BJ (cell line): ENCODE results near the gene ZSCAN2. TPM values are rescaled to one million over a fixed set of nuclear protein-coding genes. Genes with fewer than 3 reads are reported as not detected.
A peak's percentile ranks its signal among the peaks of the same experiment; 100 is the strongest.

Experiments
- CTCF ChIA-PET: fragments of 350-600 bp; formaldehyde crosslinking; extraction: SDS; loops from one replicate; lab custom pipeline; 2021; ENCODE audit warnings: antibody characterized with exemption, inconsistent platforms; lab: Yijun Ruan, JAX
- POLR2A ChIA-PET: fragments of 300-600 bp; sonication (Branson Sonifier 250); formaldehyde crosslinking; extraction: SDS; loops from one replicate; lab custom pipeline; 2021; ENCODE audit warnings: antibody characterized with exemption; lab: Charles Lee
- DNase-seq: peaks from one replicate; pipeline ENCODE4 v3.0.0-alpha.2; 2011; ENCODE audit warnings: low read depth
- H3K27me3 ChIP-seq: 2 replicates; pipeline ENCODE4 v1.6.0; 2011; ENCODE audit warnings: low read length; ENCODE audit not compliant: control insufficient read depth, insufficient read depth
- H3K36me3 ChIP-seq: 2 replicates; pipeline ENCODE4 v1.5.1; 2011; ENCODE audit warnings: low read length; ENCODE audit not compliant: control insufficient read depth, insufficient read depth
- H3K4me3 ChIP-seq: 2 replicates; pipeline ENCODE4 v1.5.1; 2011; ENCODE audit warnings: low read depth, mild to moderate bottlenecking, control low read depth, low read length
- polyA plus RNA-seq: library from polyadenylated mRNA; depleted of rRNA; stranded (reverse); fragments of >200 nt; gene quantifications from 2 replicates; pipeline ENCODE4 v1.2.3, GENCODE V29; 2011
- TF ChIP-seq, protein P1 (sequence below): IDR thresholded peaks from 2 replicates; pipeline ENCODE4 v1.5.1; 2011; ENCODE audit warnings: low read depth, mild to moderate bottlenecking, control low read depth, inconsistent platforms, low read length, moderate library complexity; ENCODE audit not compliant: insufficient read depth

The ZSCAN2 gene
- polyA plus RNA-seq, 1 experiment: 6.3 TPM

- DNase-seq: no peak
- no peaks in the 10 kb centered on the region for H3K36me3 ChIP-seq
- H3K27me3 ChIP-seq: no peaks in the 10 kb centered on the region; the same call in none of the 2 replicates
- H3K4me3 ChIP-seq: no peak overlapping the region
- CTCF ChIA-PET: interaction anchor here (2.6 to 3.0 kb wide), 2 partner anchors 11 to 16 kb away, joined by 14 to 34 read pairs; no protein-coding TSS in a partner anchor
- TF ChIP-seq, protein P1, sequence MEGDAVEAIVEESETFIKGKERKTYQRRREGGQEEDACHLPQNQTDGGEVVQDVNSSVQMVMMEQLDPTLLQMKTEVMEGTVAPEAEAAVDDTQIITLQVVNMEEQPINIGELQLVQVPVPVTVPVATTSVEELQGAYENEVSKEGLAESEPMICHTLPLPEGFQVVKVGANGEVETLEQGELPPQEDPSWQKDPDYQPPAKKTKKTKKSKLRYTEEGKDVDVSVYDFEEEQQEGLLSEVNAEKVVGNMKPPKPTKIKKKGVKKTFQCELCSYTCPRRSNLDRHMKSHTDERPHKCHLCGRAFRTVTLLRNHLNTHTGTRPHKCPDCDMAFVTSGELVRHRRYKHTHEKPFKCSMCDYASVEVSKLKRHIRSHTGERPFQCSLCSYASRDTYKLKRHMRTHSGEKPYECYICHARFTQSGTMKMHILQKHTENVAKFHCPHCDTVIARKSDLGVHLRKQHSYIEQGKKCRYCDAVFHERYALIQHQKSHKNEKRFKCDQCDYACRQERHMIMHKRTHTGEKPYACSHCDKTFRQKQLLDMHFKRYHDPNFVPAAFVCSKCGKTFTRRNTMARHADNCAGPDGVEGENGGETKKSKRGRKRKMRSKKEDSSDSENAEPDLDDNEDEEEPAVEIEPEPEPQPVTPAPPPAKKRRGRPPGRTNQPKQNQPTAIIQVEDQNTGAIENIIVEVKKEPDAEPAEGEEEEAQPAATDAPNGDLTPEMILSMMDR: no peak
- POLR2A ChIA-PET: no interaction called here
Observed at GRCh38 chr15:84586696-84587095, 14.1 kb upstream of the ZSCAN2 start.

GRCh38 chr15:84588053-84588874, 12.5 kb upstream of the ZSCAN2 start:
- CTCF ChIA-PET: interaction anchor here (0.6 to 3.0 kb wide), 29 partner anchors 9 to 722 kb away, joined by 3 to 34 read pairs (median 4); partner anchors contain the start of genes SEC11A and ZSCAN2
- TF ChIP-seq, protein P1: peak; percentile 85
- H3K27me3 ChIP-seq: peaks cover 2% of the 10 kb centered on the region
- no peaks in the 10 kb centered on the region for H3K36me3 ChIP-seq
- POLR2A ChIA-PET: no interaction called here
- no peak for DNase-seq
- H3K4me3 ChIP-seq: peak overlapping the region; percentile 39

- DNase-seq: no peak
- CTCF ChIA-PET: interaction anchor here (2.0 to 2.3 kb wide), 2 partner anchors 338 to 454 kb away, joined by 6 to 10 read pairs; no protein-coding TSS in a partner anchor
Observed at GRCh38 chr15:84590406-84590805, 10.4 kb upstream of the ZSCAN2 start.

GRCh38 chr15:84591815-84592214, 9.0 kb upstream of the ZSCAN2 start:
- no peak overlapping the region for H3K4me3 ChIP-seq
- H3K36me3 ChIP-seq: no peaks in the 10 kb centered on the region
- TF ChIP-seq, protein P1: no peak
- H3K27me3 ChIP-seq: peaks cover 7% of the 10 kb centered on the region
- CTCF ChIA-PET: interaction anchor here (0.9 to 2.3 kb wide), 6 partner anchors 21 to 453 kb away, joined by 3 to 10 read pairs (median 4); no protein-coding TSS in a partner anchor
- POLR2A ChIA-PET: no interaction called here
- DNase-seq: no peak

More at GRCh38 chr15:84590406-84590805, 10.4 kb upstream of the ZSCAN2 start:
- Histone ChIP-seq H3K27me3 (peaks cover 5% of the 10 kb centered on the region), H3K36me3 (no peaks in the 10 kb centered on the region), H3K4me3 (no peak overlapping the region)
- POLR2A ChIA-PET: no interaction called here
- TF ChIP-seq, protein P1: no peak

DNA sequence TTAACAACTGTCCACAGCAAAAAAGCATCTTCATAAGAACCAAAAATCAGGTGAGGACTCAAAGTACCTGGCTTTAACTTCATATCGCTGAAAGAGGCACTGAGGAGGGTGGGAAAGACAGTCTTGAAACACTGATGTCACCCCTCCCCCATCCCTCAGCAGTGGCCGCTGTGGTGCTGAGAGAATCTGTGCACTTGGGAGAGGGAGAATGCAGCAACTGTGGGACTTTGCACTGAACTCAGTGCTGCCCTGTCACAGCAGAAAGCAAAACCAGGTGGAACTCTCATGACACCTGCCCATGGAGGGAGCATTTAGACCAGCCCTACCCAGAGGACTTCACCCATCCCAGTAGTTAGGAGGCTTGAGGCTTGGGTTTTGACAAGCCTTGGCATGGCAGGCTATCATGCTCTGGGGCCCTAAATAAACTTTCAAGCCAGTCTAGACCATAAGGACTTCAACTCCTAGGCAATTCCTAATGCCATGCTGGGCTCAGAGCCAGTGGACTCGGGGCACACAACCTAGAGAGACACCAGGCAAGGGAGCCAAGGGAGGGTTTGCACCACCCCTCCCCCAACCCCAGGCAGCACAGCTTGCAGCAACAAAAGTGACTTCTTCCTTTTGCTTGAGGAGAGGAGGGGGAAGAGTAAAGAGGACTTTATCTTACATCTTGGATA, 6.1 kb upstream of the ZSCAN2 start:
- Histone ChIP-seq H3K36me3 (no peaks in the 10 kb centered on the region), H3K27me3 (peaks cover 7% of the 10 kb centered on the region), H3K4me3 (no peak overlapping the region)
- ChIA-PET POLR2A (no interaction called here), CTCF (interaction anchor here (1.0 to 1.4 kb wide), 2 partner anchors 333 to 522 kb away, joined by 3 to 4 read pairs; no protein-coding TSS in a partner anchor)
- TF ChIP-seq, protein P1: no peak
- DNase-seq: no peak
